Fibroblast of lung (primary cell): Measurements from ENCODE around the gene SLC29A1. TPM values are rescaled to one million over a fixed set of nuclear protein-coding genes. Genes with fewer than 3 reads are reported as not detected.

Experiments
- DNase-seq, 2 donors: peaks; one replicate each; pipeline versions ENCODE4 v3.0.0 to v3.0.0-alpha.2; 2010; ENCODE audit warnings: low read depth in 2 of 2
- H2AFZ ChIP-seq: 2 replicates; pipeline ENCODE4 v1.5.1; 2012; ENCODE audit warnings: low read length, control low read depth, inconsistent platforms
- H3K27ac ChIP-seq: 2 replicates; pipeline ENCODE4 v1.5.1; 2011; ENCODE audit warnings: low read length, control low read depth; ENCODE audit not compliant: insufficient read depth
- H3K27me3 ChIP-seq: 2 replicates; pipeline ENCODE4 v1.5.1; 2011; ENCODE audit warnings: mild to moderate bottlenecking, low read length; ENCODE audit not compliant: control insufficient read depth, insufficient read depth
- H3K36me3 ChIP-seq: 2 replicates; pipeline ENCODE4 v1.5.1; 2011; ENCODE audit warnings: low read length; ENCODE audit not compliant: control insufficient read depth, insufficient read depth
- H3K4me1 ChIP-seq: 2 replicates; pipeline ENCODE4 v1.5.1; 2011; ENCODE audit warnings: low read length; ENCODE audit not compliant: control insufficient read depth, insufficient read depth; ENCODE audit errors: extremely low read depth
- H3K4me2 ChIP-seq: 2 replicates; pipeline ENCODE4 v1.5.1; 2011; ENCODE audit warnings: low read length, control low read depth; ENCODE audit not compliant: insufficient read depth; ENCODE audit errors: extremely low read depth
- H3K4me3 ChIP-seq, 4 experiments: fragments of 200-600 bp in 1 of 4; sonication (generic) in 1 of 4; replicated peaks in 1 of 4; 2 replicates each; pipeline ENCODE4 v1.5.1; 2011 to 2016; ENCODE audit warnings: low read length in 4 of 4, low read depth in 3 of 4, mild to moderate bottlenecking in 3 of 4, control low read depth in 2 of 4, inconsistent platforms in 1 of 4, mixed read lengths in 1 of 4; ENCODE audit not compliant: insufficient read depth in 1 of 4; ENCODE audit errors: control extremely low read depth in 1 of 4
- H3K79me2 ChIP-seq: 2 replicates; pipeline ENCODE4 v1.5.1; 2012; ENCODE audit warnings: mild to moderate bottlenecking, low read length, inconsistent platforms; ENCODE audit not compliant: control insufficient read depth, insufficient read depth
- H3K9ac ChIP-seq: 2 replicates; pipeline ENCODE4 v1.5.1; 2011; ENCODE audit warnings: mild to moderate bottlenecking, low read length, control low read depth; ENCODE audit not compliant: insufficient read depth
- H3K9me3 ChIP-seq: 2 replicates; pipeline ENCODE4 v1.5.1; 2012; ENCODE audit warnings: low read depth, low read length; ENCODE audit not compliant: control insufficient read depth, insufficient read depth
- H4K20me1 ChIP-seq: 2 replicates; pipeline ENCODE4 v1.5.1; 2011; ENCODE audit warnings: low read length; ENCODE audit not compliant: control insufficient read depth, insufficient read depth; ENCODE audit errors: extremely low read depth
- CTCF ChIP-seq, 2 donors: IDR thresholded peaks in 1 of 2; conservative IDR thresholded peaks in 1 of 2; 1 replicate in 1 of 2; 2 replicates in 1 of 2; pipeline ENCODE4 v1.5.1; 2011 to 2012; ENCODE audit warnings: low read length in 2 of 2, control low read depth in 1 of 2, inconsistent platforms in 1 of 2, low read depth in 1 of 2, mild to moderate bottlenecking in 1 of 2
- EZH2 ChIP-seq: IDR thresholded peaks from 2 replicates; pipeline ENCODE4 v1.5.1; 2012; ENCODE audit warnings: low read length, control low read depth, mild to moderate bottlenecking; ENCODE audit errors: missing control alignments
- polyA plus RNA-seq, 2 donors: library from polyadenylated mRNA; depleted of rRNA in 1 of 2; stranded (reverse) in 1 of 2; unstranded in 1 of 2; fragments of >200 nt; gene quantifications; 2 replicates each; pipeline ENCODE4 v1.2.1, GENCODE V29; 2011 to 2012; ENCODE audit warnings: missing spikeins in 1 of 2
- total RNA-seq: library from RNA; depleted of rRNA; stranded (reverse); fragments of >200 nt; gene quantifications from 2 replicates; pipeline ENCODE4 v1.2.1, GENCODE V29; 2014

Gene SLC29A1
- total and polyA plus RNA-seq, 2 donors (not counting 1 experiment from before 2014, with no cell fraction given) = 13.4 to 21.9 TPM

GRCh38 chr6:44266347-44266746, 43.0 kb downstream of the SLC29A1 start:
- H3K4me2 ChIP-seq = no peak overlapping the region
- H3K36me3 ChIP-seq = no peaks in the 10 kb centered on the region
- no peaks in the 10 kb centered on the region for H3K79me2 ChIP-seq
- TF ChIP-seq EZH2 = no peak
- no peak for TF ChIP-seq CTCF (conservative IDR thresholded peaks at IDR 0.05 in 1 of 2, IDR thresholded peaks at IDR 0.05 in 1 of 2; ENCODE audit: low read depth in 1 of 2, low read length in 2 of 2)
- H3K4me3 ChIP-seq = no peak overlapping the region
- H3K9ac ChIP-seq = no peak overlapping the region
- peaks cover 5% of the 10 kb centered on the region for H3K4me1 ChIP-seq
- no peaks in the 10 kb centered on the region for H3K9me3 ChIP-seq
- H3K27ac ChIP-seq = no peak overlapping the region
- no peak overlapping the region for H2AFZ ChIP-seq
- H4K20me1 ChIP-seq = peaks cover 2% of the 10 kb centered on the region
- peaks cover 27% of the 10 kb centered on the region for H3K27me3 ChIP-seq
- DNase-seq = no peak

- H3K9me3 ChIP-seq = no peaks in the 10 kb centered on the region
- TF ChIP-seq CTCF (conservative IDR thresholded peaks at IDR 0.05 in 1 of 2, IDR thresholded peaks at IDR 0.05 in 1 of 2; ENCODE audit: low read depth in 1 of 2, low read length in 2 of 2) = no peak
- TF ChIP-seq EZH2 = no peak
- H3K4me2 ChIP-seq = no peak overlapping the region
- H2AFZ ChIP-seq = no peak overlapping the region
- no peak overlapping the region for H3K9ac ChIP-seq
- H3K4me1 ChIP-seq = peaks cover 5% of the 10 kb centered on the region
- no peak for DNase-seq
- H3K4me3 ChIP-seq = no peak overlapping the region
- H3K27ac ChIP-seq = no peak overlapping the region
- H4K20me1 ChIP-seq = peaks cover 2% of the 10 kb centered on the region
- H3K36me3 ChIP-seq = no peaks in the 10 kb centered on the region
- no peaks in the 10 kb centered on the region for H3K79me2 ChIP-seq
- peaks cover 36% of the 10 kb centered on the region for H3K27me3 ChIP-seq
These were observed 43.9 kb downstream of the SLC29A1 start for GRCh38 chr6:44267252-44267651.

GRCh38 chr6:44268095-44268628, 44.8 kb downstream of the SLC29A1 start:
- H3K9me3 ChIP-seq = no peaks in the 10 kb centered on the region
- no peaks in the 10 kb centered on the region for H3K36me3 ChIP-seq
- no peak overlapping the region for H3K4me2 ChIP-seq
- no peak overlapping the region for H3K4me3 ChIP-seq
- peaks cover 2% of the 10 kb centered on the region for H4K20me1 ChIP-seq
- H3K79me2 ChIP-seq = no peaks in the 10 kb centered on the region
- H3K4me1 ChIP-seq = peaks cover 5% of the 10 kb centered on the region
- no peak overlapping the region for H3K27ac ChIP-seq
- no peak overlapping the region for H2AFZ ChIP-seq
- H3K9ac ChIP-seq = no peak overlapping the region
- H3K27me3 ChIP-seq = peaks cover 43% of the 10 kb centered on the region
- peak; percentile 17 to 51 for DNase-seq
- TF ChIP-seq EZH2 = no peak
- TF ChIP-seq CTCF (conservative IDR thresholded peaks at IDR 0.05 in 1 of 2, IDR thresholded peaks at IDR 0.05 in 1 of 2; ENCODE audit: low read depth in 1 of 2, low read length in 2 of 2) = peak; percentile 99
